Gastrocnemius medialis (tissue), 4 donors: ENCODE data around the gene IMPDH1.

Experiments used
- CTCF ChIP-seq, 5 experiments: fragments of 450-650 bp in 3 of 5; fragments of 200-600 bp in 2 of 5; sonication (generic) in 2 of 5; IDR thresholded peaks in 4 of 5; conservative IDR thresholded peaks in 1 of 5; 1 replicate in 4 of 5; 2 replicates in 1 of 5; pipeline ENCODE4 v1.5.1; 2016 to 2019; ENCODE audit warnings: antibody characterized with exemption in 5 of 5, mild to moderate bottlenecking in 3 of 5, moderate library complexity in 3 of 5
- POLR2A ChIP-seq, 2 donors: fragments of 450-650 bp; IDR thresholded peaks; one replicate each; pipeline ENCODE4 v1.6.1; 2017; ENCODE audit warnings: antibody characterized with exemption in 2 of 2, mild to moderate bottlenecking in 2 of 2, moderate library complexity in 2 of 2

GRCh38 chr7:128352153-128352537, 57.6 kb downstream of the IMPDH1 start:
- TF ChIP-seq CTCF (IDR thresholded peaks at IDR 0.05 in 4 of 5, conservative IDR thresholded peaks at IDR 0.05 in 1 of 5), result peak; percentile 30 to 72 (median 55)
- no peak for TF ChIP-seq POLR2A (IDR thresholded peaks at IDR 0.05)
